Hindlimb muscle (tissue), 1 donor: ENCODE data around the gene BRMS1L. TPM values are rescaled to one million over a fixed set of nuclear protein-coding genes. Genes with fewer than 3 reads are reported as not detected.

Source experiments
- DNase-seq: peaks from one replicate; pipeline ENCODE4 v3.0.0-alpha.2; 2013
- polyA plus RNA-seq: library from polyadenylated mRNA; unstranded; fragments of 120-200 nt; gene quantifications from one replicate; pipeline ENCODE4 v1.2.1, GENCODE V29; 2013; ENCODE audit not compliant: insufficient read length

Gene BRMS1L
- polyA plus RNA-seq, 1 donor, result 17.9 TPM

- DNase-seq, result no peak
Observed at GRCh38 chr14:35866595-35867279, 40.6 kb downstream of the BRMS1L start.

- no peak for DNase-seq
Observed at GRCh38 chr14:35867280-35867629, 41.1 kb downstream of the BRMS1L start.

- no peak for DNase-seq
Observed at GRCh38 chr14:35875296-35875695, 49.2 kb downstream of the BRMS1L start.

- DNase-seq, result no peak
Observed at GRCh38 chr14:35877276-35877675, 51.1 kb downstream of the BRMS1L start.

- DNase-seq, result peak; percentile 70
Observed at GRCh38 chr14:35878272-35879150, 52.4 kb downstream of the BRMS1L start.

GRCh38 chr14:35879151-35879648 lies 53.1 kb downstream of the BRMS1L start:
- no peak for DNase-seq

- DNase-seq, result no peak
Observed at GRCh38 chr14:35879654-35880249, 53.6 kb downstream of the BRMS1L start.

- no peak for DNase-seq
Observed at GRCh38 chr14:35881280-35881679, 55.1 kb downstream of the BRMS1L start.

GRCh38 chr14:35883677-35884293 lies 57.6 kb downstream of the BRMS1L start:
- DNase-seq, result no peak

GRCh38 chr14:35890308-35890707 lies 64.2 kb downstream of the BRMS1L start:
- DNase-seq, result no peak

- no peak for DNase-seq
Observed at GRCh38 chr14:35895256-35895655, 69.1 kb downstream of the BRMS1L start.

GRCh38 chr14:35897616-35898111 lies 71.5 kb downstream of the BRMS1L start:
- DNase-seq, result no peak

GRCh38 chr14:35898217-35898775 lies 72.2 kb downstream of the BRMS1L start:
- DNase-seq, result no peak

GRCh38 chr14:35900741-35901140 lies 74.6 kb downstream of the BRMS1L start:
- no peak for DNase-seq

GRCh38 chr14:35909665-35910064 lies 83.5 kb downstream of the BRMS1L start:
- no peak for DNase-seq

GRCh38 chr14:35910191-35910590 lies 84.1 kb downstream of the BRMS1L start:
- DNase-seq, result no peak

GRCh38 chr14:35911097-35911496 lies 85.0 kb downstream of the BRMS1L start:
- DNase-seq, result no peak

GRCh38 chr14:35915185-35915584 lies 89.0 kb downstream of the BRMS1L start:
- DNase-seq, result no peak

GRCh38 chr14:35915775-35916174 lies 89.6 kb downstream of the BRMS1L start:
- no peak for DNase-seq
